HepG2 (cell line): Measurements from ENCODE around the gene CDR2L. TPM values are rescaled to one million over a fixed set of nuclear protein-coding genes. Genes with fewer than 3 reads are reported as not detected.
A peak's percentile ranks its signal among the peaks of the same experiment; 100 is the strongest.

Experiments
- ETV5 ChIP-seq: IDR thresholded peaks from 2 replicates; pipeline ENCODE4 v1.6.1; 2018; ENCODE audit warnings: missing biosample characterization, missing genetic modification reagents, inconsistent platforms, borderline replicate concordance
- HDAC1 ChIP-seq: sonication (generic); formaldehyde crosslinking; IDR thresholded peaks from 2 replicates; pipeline ENCODE4 v1.5.1; 2020; ENCODE audit warnings: mild to moderate bottlenecking, missing genetic modification reagents
- JUNB ChIP-seq: sonication (generic); formaldehyde crosslinking; IDR thresholded peaks from 2 replicates; pipeline ENCODE4 v1.8.0; 2022; ENCODE audit warnings: missing genetic modification reagents, mild to moderate bottlenecking, borderline replicate concordance
- NFIB ChIP-seq: sonication (generic); formaldehyde crosslinking; IDR thresholded peaks from 2 replicates; pipeline ENCODE4 v1.9.0; 2021; ENCODE audit warnings: missing genetic modification reagents, mild to moderate bottlenecking, borderline replicate concordance
- TEAD3 ChIP-seq: optimal IDR thresholded peaks from 2 replicates; pipeline ENCODE3; 2016; ENCODE audit warnings: borderline replicate concordance
- TOE1 ChIP-seq: sonication (generic); formaldehyde crosslinking; IDR thresholded peaks from 2 replicates; pipeline ENCODE4 v1.4.0; 2020; ENCODE audit warnings: mild to moderate bottlenecking, missing genetic modification reagents
- ZEB1 ChIP-seq: IDR thresholded peaks from 2 replicates; pipeline ENCODE4 v1.6.1; 2012; ENCODE audit warnings: mild to moderate bottlenecking, low read depth, inconsistent platforms; ENCODE audit not compliant: insufficient replicate concordance
- ZNF3 ChIP-seq: IDR thresholded peaks from 2 replicates; pipeline ENCODE4 v1.7.0; 2017; ENCODE audit warnings: inconsistent platforms
- ZNF546 ChIP-seq: sonication (generic); formaldehyde crosslinking; conservative IDR thresholded peaks from 2 replicates; pipeline ENCODE4 v1.8.1; 2023; ENCODE audit warnings: mild to moderate bottlenecking, missing genetic modification reagents
- ZNF558 ChIP-seq: sonication (generic); formaldehyde crosslinking; IDR thresholded peaks from 2 replicates; pipeline ENCODE4 v1.9.0; 2022; ENCODE audit warnings: mild to moderate bottlenecking, missing genetic modification reagents, borderline replicate concordance
- ZNF564 ChIP-seq: sonication (generic); formaldehyde crosslinking; IDR thresholded peaks from 2 replicates; pipeline ENCODE4 v1.8.1; 2023; ENCODE audit warnings: mild to moderate bottlenecking, missing genetic modification reagents
- ZNF605 ChIP-seq: sonication (generic); formaldehyde crosslinking; IDR thresholded peaks from 2 replicates; pipeline ENCODE4 v1.8.0; 2022; ENCODE audit warnings: mild to moderate bottlenecking, missing genetic modification reagents
- ZNF768 ChIP-seq: sonication (generic); formaldehyde crosslinking; IDR thresholded peaks from 2 replicates; pipeline ENCODE4 v1.4.0; 2020; ENCODE audit warnings: missing genetic modification reagents
- ZNF878 ChIP-seq: sonication (generic); formaldehyde crosslinking; IDR thresholded peaks from 2 replicates; pipeline ENCODE4 v1.8.1; 2023; ENCODE audit warnings: mild to moderate bottlenecking, missing genetic modification reagents, moderate library complexity
- polyA plus RNA-seq, 8 experiments: library from polyadenylated mRNA; depleted of rRNA in 3 of 8; stranded (reverse) in 7 of 8; unstranded in 1 of 8; fragments of >200 nt; fragmentation: Illumina TruSeq in 4 of 8; extraction: Trizol in 4 of 8; gene quantifications; 2 replicates each; pipeline versions ENCODE4 v1.2.1 to v1.2.3, GENCODE V29; 2011 to 2016; ENCODE audit warnings: low read depth in 4 of 8, missing spikeins in 1 of 8, mixed read lengths in 1 of 8; ENCODE audit not compliant: insufficient read depth in 1 of 8
- total RNA-seq, 5 experiments: library from RNA; depleted of rRNA; stranded (reverse); fragments of >200 nt; fragmentation: Illumina TruSeq; extraction: Trizol; gene quantifications; 2 replicates each; pipeline ENCODE4 v1.2.3, GENCODE V29; 2016; ENCODE audit warnings: low read depth in 1 of 5
- TF ChIP-seq, protein P1 (sequence below): sonication (generic); formaldehyde crosslinking; IDR thresholded peaks from 2 replicates; pipeline ENCODE4 v1.5.1; 2020; ENCODE audit warnings: mild to moderate bottlenecking, missing genetic modification reagents, moderate library complexity
- TF ChIP-seq, protein P2 (sequence below): sonication (generic); formaldehyde crosslinking; IDR thresholded peaks from 2 replicates; pipeline ENCODE4 v1.8.1; 2023; ENCODE audit warnings: mild to moderate bottlenecking, missing genetic modification reagents, borderline replicate concordance
- TF ChIP-seq, protein P3 (sequence below): IDR thresholded peaks from 2 replicates; pipeline ENCODE4 v1.4.0; 2020; ENCODE audit warnings: mild to moderate bottlenecking, missing genetic modification reagents

The CDR2L gene
- total and polyA plus RNA-seq, 2 of the 13 experiments (the other 11 are each of a cell fraction or from before 2014, with no cell fraction given): 1.9 to 2.1 TPM

DNA sequence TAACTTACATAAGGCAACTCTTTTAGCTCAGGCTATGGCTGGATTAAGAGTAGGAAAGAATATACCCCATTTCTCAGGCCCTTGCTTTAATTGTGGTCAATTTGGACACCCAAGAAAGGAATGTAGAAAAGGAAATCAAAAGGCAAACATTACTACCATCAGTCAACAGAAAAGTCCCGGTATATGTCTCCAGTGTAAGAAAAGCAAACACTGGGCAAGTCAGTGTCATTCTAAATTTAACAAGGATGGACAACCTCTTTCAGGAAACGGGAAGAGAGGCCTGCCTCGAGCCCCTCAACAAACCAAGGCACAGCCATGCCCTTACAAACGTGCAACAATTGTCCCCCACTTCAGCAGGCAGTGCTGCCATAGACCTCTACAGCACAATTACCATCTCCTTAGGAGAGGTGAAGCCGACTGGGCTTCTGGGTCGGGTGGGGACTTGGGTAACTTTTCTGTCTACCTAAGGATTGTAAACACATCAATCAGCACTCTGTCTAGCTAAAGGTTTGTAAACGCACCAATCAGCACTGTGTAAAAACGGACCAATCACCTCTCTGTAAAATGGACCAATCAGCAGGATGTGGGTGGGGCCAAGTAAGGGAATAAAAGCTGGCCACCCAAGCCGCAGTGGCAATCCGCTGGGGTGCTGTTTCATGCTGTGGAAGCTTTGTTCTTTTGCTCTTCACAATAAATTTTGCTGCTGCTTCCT is 37.4 kb downstream of the CDR2L start (continued):
- TF ChIP-seq, protein P1, sequence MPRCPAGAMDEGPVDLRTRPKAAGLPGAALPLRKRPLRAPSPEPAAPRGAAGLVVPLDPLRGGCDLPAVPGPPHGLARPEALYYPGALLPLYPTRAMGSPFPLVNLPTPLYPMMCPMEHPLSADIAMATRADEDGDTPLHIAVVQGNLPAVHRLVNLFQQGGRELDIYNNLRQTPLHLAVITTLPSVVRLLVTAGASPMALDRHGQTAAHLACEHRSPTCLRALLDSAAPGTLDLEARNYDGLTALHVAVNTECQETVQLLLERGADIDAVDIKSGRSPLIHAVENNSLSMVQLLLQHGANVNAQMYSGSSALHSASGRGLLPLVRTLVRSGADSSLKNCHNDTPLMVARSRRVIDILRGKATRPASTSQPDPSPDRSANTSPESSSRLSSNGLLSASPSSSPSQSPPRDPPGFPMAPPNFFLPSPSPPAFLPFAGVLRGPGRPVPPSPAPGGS (CRISPR knock-in tag): no peak
- no peak for TF ChIP-seq ZNF878 (CRISPR knock-in tag)
- TF ChIP-seq ZNF3 (CRISPR knock-in tag): no peak
- peak; percentile 35; the same call in 1 of the 2 replicates for TF ChIP-seq ETV5 (CRISPR knock-in tag)
- TF ChIP-seq, protein P2, sequence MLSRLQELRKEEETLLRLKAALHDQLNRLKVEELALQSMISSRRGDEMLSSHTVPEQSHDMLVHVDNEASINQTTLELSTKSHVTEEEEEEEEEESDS (CRISPR knock-in tag): no peak
- TF ChIP-seq ZNF768: no peak
- no peak for TF ChIP-seq ZNF546
- TF ChIP-seq ZEB1: no peak
- TF ChIP-seq NFIB (CRISPR knock-in tag): no peak
- TF ChIP-seq, protein P3, sequence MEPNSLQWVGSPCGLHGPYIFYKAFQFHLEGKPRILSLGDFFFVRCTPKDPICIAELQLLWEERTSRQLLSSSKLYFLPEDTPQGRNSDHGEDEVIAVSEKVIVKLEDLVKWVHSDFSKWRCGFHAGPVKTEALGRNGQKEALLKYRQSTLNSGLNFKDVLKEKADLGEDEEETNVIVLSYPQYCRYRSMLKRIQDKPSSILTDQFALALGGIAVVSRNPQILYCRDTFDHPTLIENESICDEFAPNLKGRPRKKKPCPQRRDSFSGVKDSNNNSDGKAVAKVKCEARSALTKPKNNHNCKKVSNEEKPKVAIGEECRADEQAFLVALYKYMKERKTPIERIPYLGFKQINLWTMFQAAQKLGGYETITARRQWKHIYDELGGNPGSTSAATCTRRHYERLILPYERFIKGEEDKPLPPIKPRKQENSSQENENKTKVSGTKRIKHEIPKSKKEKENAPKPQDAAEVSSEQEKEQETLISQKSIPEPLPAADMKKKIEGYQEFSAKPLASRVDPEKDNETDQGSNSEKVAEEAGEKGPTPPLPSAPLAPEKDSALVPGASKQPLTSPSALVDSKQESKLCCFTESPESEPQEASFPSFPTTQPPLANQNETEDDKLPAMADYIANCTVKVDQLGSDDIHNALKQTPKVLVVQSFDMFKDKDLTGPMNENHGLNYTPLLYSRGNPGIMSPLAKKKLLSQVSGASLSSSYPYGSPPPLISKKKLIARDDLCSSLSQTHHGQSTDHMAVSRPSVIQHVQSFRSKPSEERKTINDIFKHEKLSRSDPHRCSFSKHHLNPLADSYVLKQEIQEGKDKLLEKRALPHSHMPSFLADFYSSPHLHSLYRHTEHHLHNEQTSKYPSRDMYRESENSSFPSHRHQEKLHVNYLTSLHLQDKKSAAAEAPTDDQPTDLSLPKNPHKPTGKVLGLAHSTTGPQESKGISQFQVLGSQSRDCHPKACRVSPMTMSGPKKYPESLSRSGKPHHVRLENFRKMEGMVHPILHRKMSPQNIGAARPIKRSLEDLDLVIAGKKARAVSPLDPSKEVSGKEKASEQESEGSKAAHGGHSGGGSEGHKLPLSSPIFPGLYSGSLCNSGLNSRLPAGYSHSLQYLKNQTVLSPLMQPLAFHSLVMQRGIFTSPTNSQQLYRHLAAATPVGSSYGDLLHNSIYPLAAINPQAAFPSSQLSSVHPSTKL (CRISPR knock-in tag): peak; percentile 47; the same call in 1 of the 2 replicates
- no peak for TF ChIP-seq ZNF558 (CRISPR knock-in tag)
- peak; percentile 42 for TF ChIP-seq TEAD3 (CRISPR knock-in tag)
- TF ChIP-seq ZNF605 (CRISPR knock-in tag): peak; percentile 40; the same call in 1 of the 2 replicates
- no peak for TF ChIP-seq JUNB
- TF ChIP-seq TOE1: no peak
- no peak for TF ChIP-seq ZNF564
- 0 out of 2 replicates have a peak, but pooled peaks have one; percentile 27 for TF ChIP-seq HDAC1 (CRISPR knock-in tag)
